MM.1S (cell line): ENCODE data around the gene USP47.

ENCODE experiments used
- DNase-seq: peaks from one replicate; pipeline ENCODE4 v3.0.0-alpha.2; 2015
- H2AFZ ChIP-seq: fragments of 300-600 bp; sonication (generic); 2 replicates; pipeline ENCODE4 v1.6.0; 2016; ENCODE audit warnings: antibody characterized with exemption, low read length
- H3F3A ChIP-seq: fragments of 300-600 bp; sonication (generic); 2 replicates; pipeline ENCODE4 v1.6.1; 2016; ENCODE audit warnings: mild to moderate bottlenecking, antibody characterized with exemption, low read length, moderate library complexity, mixed read lengths; ENCODE audit not compliant: insufficient read depth
- H3K27ac ChIP-seq: fragments of 300-600 bp; sonication (generic); 2 replicates; pipeline ENCODE4 v1.5.1; 2016; ENCODE audit warnings: mild to moderate bottlenecking, low read length
- H3K27me3 ChIP-seq: fragments of 300-600 bp; sonication (generic); replicated peaks from 2 replicates; pipeline ENCODE4 v1.6.0; 2016; ENCODE audit warnings: low read length; ENCODE audit not compliant: insufficient read depth
- H3K36me3 ChIP-seq: fragments of 300-600 bp; sonication (generic); replicated peaks from 2 replicates; pipeline ENCODE4 v1.6.1; 2016; ENCODE audit warnings: mild to moderate bottlenecking, low read length, mixed read lengths; ENCODE audit not compliant: insufficient read depth
- H3K4me1 ChIP-seq: fragments of 300-600 bp; sonication (generic); 2 replicates; pipeline ENCODE4 v1.6.1; 2016; ENCODE audit warnings: low read length, mixed read lengths
- H3K4me2 ChIP-seq: fragments of 300-600 bp; sonication (generic); 2 replicates; pipeline ENCODE4 v1.6.0; 2016; ENCODE audit warnings: low read depth, low read length
- H3K4me3 ChIP-seq: fragments of 300-600 bp; sonication (generic); 2 replicates; pipeline ENCODE4 v1.5.1; 2016; ENCODE audit warnings: low read length, mixed read lengths
- H3K79me2 ChIP-seq: fragments of 300-600 bp; sonication (generic); 2 replicates; pipeline ENCODE4 v1.6.1; 2016; ENCODE audit warnings: mixed run types, low read length, mixed read lengths
- H3K9ac ChIP-seq: fragments of 300-600 bp; sonication (generic); 2 replicates; pipeline ENCODE4 v1.6.1; 2016; ENCODE audit warnings: low read length, mixed read lengths
- H3K9me2 ChIP-seq: fragments of 300-600 bp; sonication (generic); replicated peaks from 2 replicates; pipeline ENCODE4 v1.6.1; 2016; ENCODE audit warnings: mild to moderate bottlenecking, low read length, mixed read lengths; ENCODE audit not compliant: insufficient read depth
- H3K9me3 ChIP-seq: fragments of 300-600 bp; sonication (generic); replicated peaks from 2 replicates; pipeline ENCODE4 v1.6.1; 2016; ENCODE audit warnings: mild to moderate bottlenecking, low read length, mixed read lengths; ENCODE audit not compliant: insufficient read depth
- H4K20me1 ChIP-seq: fragments of 300-600 bp; sonication (generic); 2 replicates; pipeline ENCODE4 v1.6.1; 2016; ENCODE audit warnings: mild to moderate bottlenecking, low read length, moderate library complexity, mixed read lengths; ENCODE audit not compliant: insufficient read depth
- CTCF ChIP-seq: fragments of 300-600 bp; sonication (generic); IDR thresholded peaks from 2 replicates; pipeline ENCODE4 v1.5.1; 2016; ENCODE audit warnings: antibody characterized with exemption, low read length, mixed read lengths
- EZH2 ChIP-seq: fragments of 300-600 bp; sonication (generic); optimal IDR thresholded peaks from 2 replicates; pipeline ENCODE3; 2017; ENCODE audit warnings: low read depth, mild to moderate bottlenecking, antibody characterized with exemption, low read length, mixed read lengths
- EZH2phosphoT487 ChIP-seq: fragments of 300-600 bp; sonication (generic); IDR thresholded peaks from 2 replicates; pipeline ENCODE4 v1.6.1; 2018; ENCODE audit warnings: antibody characterized with exemption, low read length

Gene USP47

GRCh38 chr11:11968511-11969280 is 126.9 kb downstream of the USP47 start:
- Histone ChIP-seq H3K79me2 (no peaks in the 10 kb centered on the region), H3K4me1 (no peaks in the 10 kb centered on the region), H3K4me3 (no peak overlapping the region), H3K9me3 (no peaks in the 10 kb centered on the region), H2AFZ (no peak overlapping the region), H3K9ac (no peak overlapping the region), H3K9me2 (no peaks in the 10 kb centered on the region), H3K27ac (no peak overlapping the region), H3K36me3 (no peaks in the 10 kb centered on the region), H3F3A (no peaks in the 10 kb centered on the region), H3K27me3 (no peaks in the 10 kb centered on the region), H4K20me1 (no peaks in the 10 kb centered on the region), H3K4me2 (no peak overlapping the region)
- no peak for DNase-seq
- no peak for TF ChIP-seq CTCF

GRCh38 chr11:11969380-11970215 is 127.8 kb downstream of the USP47 start:
- H3K27ac ChIP-seq, result no peak overlapping the region
- H3K9ac ChIP-seq, result no peak overlapping the region
- DNase-seq, result no peak
- no peaks in the 10 kb centered on the region for H3K27me3 ChIP-seq
- no peaks in the 10 kb centered on the region for H3K9me2 ChIP-seq
- TF ChIP-seq CTCF (no peak), EZH2 (no peak), EZH2phosphoT487 (no peak)
- H3K79me2 ChIP-seq, result no peaks in the 10 kb centered on the region
- H2AFZ ChIP-seq, result no peak overlapping the region
- H3K4me2 ChIP-seq, result no peak overlapping the region
- no peaks in the 10 kb centered on the region for H4K20me1 ChIP-seq
- no peaks in the 10 kb centered on the region for H3F3A ChIP-seq
- no peaks in the 10 kb centered on the region for H3K4me1 ChIP-seq
- no peaks in the 10 kb centered on the region for H3K36me3 ChIP-seq
- H3K9me3 ChIP-seq, result no peaks in the 10 kb centered on the region
- H3K4me3 ChIP-seq, result no peak overlapping the region

GRCh38 chr11:11970556-11970955 is 128.8 kb downstream of the USP47 start:
- no peaks in the 10 kb centered on the region for H3K9me3 ChIP-seq

More at GRCh38 chr11:11970556-11970955, 128.8 kb downstream of the USP47 start:
- Histone ChIP-seq H3K27me3 (no peaks in the 10 kb centered on the region), H3K79me2 (no peaks in the 10 kb centered on the region), H3K27ac (no peak overlapping the region), H3K36me3 (no peaks in the 10 kb centered on the region), H3K4me2 (no peak overlapping the region), H2AFZ (no peak overlapping the region), H3K4me1 (no peaks in the 10 kb centered on the region), H3K9me2 (no peaks in the 10 kb centered on the region), H3K9ac (no peak overlapping the region), H3F3A (no peaks in the 10 kb centered on the region), H4K20me1 (no peaks in the 10 kb centered on the region), H3K4me3 (no peak overlapping the region)
- DNase-seq, result no peak
- TF ChIP-seq CTCF, result no peak
- no peak for TF ChIP-seq EZH2
- no peak for TF ChIP-seq EZH2phosphoT487
